BE2C (cell line): ENCODE results near the gene SMG9.

Experiments used
- DNase-seq: peaks from one replicate; pipeline ENCODE4 v3.0.0-alpha.2; 2020
- H3K27me3 ChIP-seq: fragments of 250-450 bp; sonication (Bioruptor Pico); 2 replicates; pipeline ENCODE4 v1.5.1; 2020; ENCODE audit warnings: mild to moderate bottlenecking
- H3K36me3 ChIP-seq: fragments of 250-450 bp; sonication (Bioruptor Pico); 2 replicates; pipeline ENCODE4 v1.5.1; 2020; ENCODE audit warnings: mild to moderate bottlenecking
- H3K4me1 ChIP-seq: fragments of 250-450 bp; sonication (Bioruptor Pico); 2 replicates; pipeline ENCODE4 v1.5.1; 2020
- H3K4me3 ChIP-seq: 2 replicates; pipeline ENCODE4 v1.5.1; 2011; ENCODE audit warnings: low read depth, low read length
- H3K9me3 ChIP-seq: fragments of 250-450 bp; sonication (Bioruptor Pico); 2 replicates; pipeline ENCODE4 v1.5.1; 2020
- TF ChIP-seq, protein P1 (sequence below): IDR thresholded peaks from 2 replicates; pipeline ENCODE4 v1.5.1; 2012; ENCODE audit warnings: mild to moderate bottlenecking, low read depth, low read length

The SMG9 gene

GRCh38 chr19:43692385-43692784, 62.4 kb downstream of the SMG9 start:
- TF ChIP-seq, protein P1, sequence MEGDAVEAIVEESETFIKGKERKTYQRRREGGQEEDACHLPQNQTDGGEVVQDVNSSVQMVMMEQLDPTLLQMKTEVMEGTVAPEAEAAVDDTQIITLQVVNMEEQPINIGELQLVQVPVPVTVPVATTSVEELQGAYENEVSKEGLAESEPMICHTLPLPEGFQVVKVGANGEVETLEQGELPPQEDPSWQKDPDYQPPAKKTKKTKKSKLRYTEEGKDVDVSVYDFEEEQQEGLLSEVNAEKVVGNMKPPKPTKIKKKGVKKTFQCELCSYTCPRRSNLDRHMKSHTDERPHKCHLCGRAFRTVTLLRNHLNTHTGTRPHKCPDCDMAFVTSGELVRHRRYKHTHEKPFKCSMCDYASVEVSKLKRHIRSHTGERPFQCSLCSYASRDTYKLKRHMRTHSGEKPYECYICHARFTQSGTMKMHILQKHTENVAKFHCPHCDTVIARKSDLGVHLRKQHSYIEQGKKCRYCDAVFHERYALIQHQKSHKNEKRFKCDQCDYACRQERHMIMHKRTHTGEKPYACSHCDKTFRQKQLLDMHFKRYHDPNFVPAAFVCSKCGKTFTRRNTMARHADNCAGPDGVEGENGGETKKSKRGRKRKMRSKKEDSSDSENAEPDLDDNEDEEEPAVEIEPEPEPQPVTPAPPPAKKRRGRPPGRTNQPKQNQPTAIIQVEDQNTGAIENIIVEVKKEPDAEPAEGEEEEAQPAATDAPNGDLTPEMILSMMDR = no peak
- Histone ChIP-seq H3K4me3 (no peak overlapping the region), H3K27me3 (no peaks in the 10 kb centered on the region), H3K4me1 (no peaks in the 10 kb centered on the region), H3K36me3 (no peaks in the 10 kb centered on the region), H3K9me3 (no peaks in the 10 kb centered on the region; the same call in none of the 2 replicates)
- DNase-seq = no peak

DNA sequence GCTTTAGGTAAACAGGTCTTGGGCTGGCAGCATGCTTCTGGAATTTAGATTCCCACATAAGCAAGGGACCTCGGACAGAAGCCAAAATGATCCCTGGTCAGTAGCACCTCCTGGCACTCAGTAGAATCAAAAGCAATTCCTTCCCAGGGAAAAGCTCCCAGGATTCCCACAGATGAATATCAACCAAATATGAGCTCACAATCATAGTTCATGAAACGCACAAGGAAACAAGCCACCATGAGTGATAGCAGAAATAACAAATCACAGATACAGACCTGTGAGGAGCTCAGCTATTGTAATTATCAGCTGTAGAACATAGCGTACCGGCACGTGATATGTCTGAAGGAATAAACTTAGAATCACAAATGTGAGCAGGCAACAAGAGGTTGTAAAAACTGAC, 63.0 kb downstream of the SMG9 start:
- Histone ChIP-seq H3K9me3 (no peaks in the 10 kb centered on the region; the same call in none of the 2 replicates), H3K4me3 (no peak overlapping the region), H3K4me1 (no peaks in the 10 kb centered on the region), H3K36me3 (no peaks in the 10 kb centered on the region), H3K27me3 (no peaks in the 10 kb centered on the region)
- TF ChIP-seq, protein P1 = no peak
- no peak for DNase-seq

- Histone ChIP-seq H3K4me3 (no peak overlapping the region), H3K27me3 (no peaks in the 10 kb centered on the region), H3K9me3 (no peaks in the 10 kb centered on the region; the same call in none of the 2 replicates), H3K4me1 (no peaks in the 10 kb centered on the region), H3K36me3 (no peaks in the 10 kb centered on the region)
- no peak for DNase-seq
- TF ChIP-seq, protein P1 = no peak
Observed at GRCh38 chr19:43690890-43691289, 63.9 kb downstream of the SMG9 start.

- no peaks in the 10 kb centered on the region for H3K36me3 ChIP-seq
- no peak overlapping the region for H3K4me3 ChIP-seq
- H3K27me3 ChIP-seq = no peaks in the 10 kb centered on the region
- TF ChIP-seq, protein P1 = no peak
- no peaks in the 10 kb centered on the region; the same call in none of the 2 replicates for H3K9me3 ChIP-seq
- no peak for DNase-seq
- no peaks in the 10 kb centered on the region for H3K4me1 ChIP-seq
Observed at GRCh38 chr19:43690444-43690843, 64.3 kb downstream of the SMG9 start.

DNA sequence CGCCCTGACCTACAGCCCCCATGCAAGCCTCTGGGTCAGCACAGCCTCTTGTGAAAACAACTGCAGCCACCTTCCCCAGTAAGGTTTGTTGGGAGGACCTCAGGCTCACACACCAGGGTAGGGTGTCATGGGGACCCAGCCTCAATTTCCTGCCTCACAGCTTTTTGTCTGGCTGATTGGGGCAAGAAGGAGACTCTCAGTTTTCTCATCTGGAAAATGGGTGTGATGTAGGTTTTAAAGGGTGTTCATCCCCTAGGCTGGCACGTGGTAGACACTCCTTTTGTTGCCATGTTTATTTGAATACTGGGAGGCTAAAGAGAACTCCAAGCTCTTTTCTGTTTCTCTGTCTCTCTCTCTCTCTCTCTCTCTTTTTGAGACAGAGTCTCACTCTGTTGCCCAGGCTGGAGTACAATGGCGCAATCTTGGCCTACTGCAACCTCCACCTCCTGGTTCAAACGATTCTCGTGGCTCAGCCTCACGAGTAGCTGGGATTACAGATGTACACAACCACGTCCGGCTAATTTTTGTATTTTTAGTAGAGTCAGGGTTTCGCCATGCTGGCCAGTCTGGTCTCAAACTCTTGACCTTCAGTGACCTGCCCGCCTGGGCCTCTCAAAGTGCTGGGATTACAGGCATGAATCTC, 66.6 kb downstream of the SMG9 start:
- H3K4me1 ChIP-seq = no peaks in the 10 kb centered on the region
- H3K4me3 ChIP-seq = no peak overlapping the region
- no peaks in the 10 kb centered on the region for H3K36me3 ChIP-seq
- TF ChIP-seq, protein P1 = no peak
- H3K27me3 ChIP-seq = no peaks in the 10 kb centered on the region
- no peaks in the 10 kb centered on the region; the same call in none of the 2 replicates for H3K9me3 ChIP-seq
- DNase-seq = no peak

- Histone ChIP-seq H3K9me3 (no peaks in the 10 kb centered on the region; the same call in none of the 2 replicates), H3K36me3 (no peaks in the 10 kb centered on the region), H3K4me3 (no peak overlapping the region), H3K4me1 (peaks cover 3% of the 10 kb centered on the region; the same call in 1 of the 2 replicates), H3K27me3 (no peaks in the 10 kb centered on the region)
- DNase-seq = no peak
- TF ChIP-seq, protein P1 = no peak
Observed at GRCh38 chr19:43687660-43687997, 67.1 kb downstream of the SMG9 start.
